ENCODE results near the gene CCNQ. TPM values are rescaled to one million over a fixed set of nuclear protein-coding genes. Genes with fewer than 3 reads are reported as not detected.

The CCNQ gene
- polyA plus RNA-seq, 1 donor, result 11.5 TPM

- no peak for DNase-seq
Measured at GRCh38 chrX:153572601-153573000, 26.3 kb downstream of the CCNQ start.

GRCh38 chrX:153571534-153571908 lies 27.4 kb downstream of the CCNQ start:
- DNase-seq, result no peak

GRCh38 chrX:153569475-153569874 lies 29.5 kb downstream of the CCNQ start:
- no peak for DNase-seq

GRCh38 chrX:153568451-153569011 lies 30.4 kb downstream of the CCNQ start:
- DNase-seq, result no peak

- no peak for DNase-seq
Measured at GRCh38 chrX:153565996-153566580, 32.9 kb downstream of the CCNQ start.

GRCh38 chrX:153564047-153564606 lies 34.8 kb downstream of the CCNQ start:
- no peak for DNase-seq

- no peak for DNase-seq
Measured at GRCh38 chrX:153562546-153562945, 36.4 kb downstream of the CCNQ start.

- DNase-seq, result no peak
Measured at GRCh38 chrX:153561337-153561736, 37.6 kb downstream of the CCNQ start.

- DNase-seq, result no peak
Measured at GRCh38 chrX:153560466-153560865, 38.5 kb downstream of the CCNQ start.

GRCh38 chrX:153560000-153560399 lies 38.9 kb downstream of the CCNQ start:
- no peak for DNase-seq

- no peak for DNase-seq
Measured at GRCh38 chrX:153557618-153558355, 41.2 kb downstream of the CCNQ start.

- no peak for DNase-seq
Measured at GRCh38 chrX:153556767-153557166, 42.2 kb downstream of the CCNQ start.

- DNase-seq, result peak; percentile 58
Measured at GRCh38 chrX:153554519-153555167, 44.3 kb downstream of the CCNQ start.

GRCh38 chrX:153551135-153551534 lies 47.8 kb downstream of the CCNQ start:
- DNase-seq, result no peak

- DNase-seq, result no peak
Measured at GRCh38 chrX:153549807-153550206, 49.1 kb downstream of the CCNQ start.

GRCh38 chrX:153549231-153549630 lies 49.7 kb downstream of the CCNQ start:
- DNase-seq, result no peak

- no peak for DNase-seq
Measured at GRCh38 chrX:153547195-153547594, 51.7 kb downstream of the CCNQ start.

GRCh38 chrX:153546386-153546785 lies 52.6 kb downstream of the CCNQ start:
- no peak for DNase-seq

GRCh38 chrX:153544727-153545126 lies 54.2 kb downstream of the CCNQ start:
- no peak for DNase-seq

GRCh38 chrX:153539979-153540358 lies 59.0 kb downstream of the CCNQ start:
- no peak for DNase-seq

GRCh38 chrX:153539171-153539978 lies 59.6 kb downstream of the CCNQ start:
- peak; percentile 41 for DNase-seq

- DNase-seq, result no peak
Measured at GRCh38 chrX:153538424-153538823, 60.5 kb downstream of the CCNQ start.
